ENCODE results near the gene NTM.

The NTM gene

GRCh38 chr11:131373756-131374155 lies 3.3 kb downstream of the NTM start:
- no peak for DNase-seq

GRCh38 chr11:131375421-131375820 lies 5.0 kb downstream of the NTM start:
- DNase-seq: no peak

GRCh38 chr11:131375915-131376314 lies 5.5 kb downstream of the NTM start:
- no peak for DNase-seq

- DNase-seq: no peak
Measured at GRCh38 chr11:131378931-131379330, 8.5 kb downstream of the NTM start.

GRCh38 chr11:131385763-131386390 lies 15.5 kb downstream of the NTM start:
- DNase-seq: no peak

- DNase-seq: no peak
Measured at GRCh38 chr11:131386408-131386807, 16.0 kb downstream of the NTM start.

GRCh38 chr11:131388030-131388429 lies 17.6 kb downstream of the NTM start:
- DNase-seq: no peak

GRCh38 chr11:131389582-131389981 lies 19.2 kb downstream of the NTM start:
- DNase-seq: no peak

GRCh38 chr11:131391176-131391575 lies 20.8 kb downstream of the NTM start:
- DNase-seq: no peak

GRCh38 chr11:131392528-131393255 lies 22.3 kb downstream of the NTM start:
- DNase-seq: no peak

- no peak for DNase-seq
Measured at GRCh38 chr11:131393691-131394090, 23.3 kb downstream of the NTM start.

- no peak for DNase-seq
Measured at GRCh38 chr11:131397675-131398074, 27.3 kb downstream of the NTM start.

GRCh38 chr11:131402040-131402439 lies 31.6 kb downstream of the NTM start:
- no peak for DNase-seq

- no peak for DNase-seq
Measured at GRCh38 chr11:131404010-131404409, 33.6 kb downstream of the NTM start.

- peak in 1 of 2 experiments; percentile 14 for DNase-seq
Measured at GRCh38 chr11:131408025-131408640, 37.7 kb downstream of the NTM start.

GRCh38 chr11:131409345-131409744 lies 38.9 kb downstream of the NTM start:
- DNase-seq: no peak

- no peak for DNase-seq
Measured at GRCh38 chr11:131411636-131412035, 41.2 kb downstream of the NTM start.

GRCh38 chr11:131412061-131412460 lies 41.6 kb downstream of the NTM start:
- DNase-seq: no peak

- no peak for DNase-seq
Measured at GRCh38 chr11:131413217-131413616, 42.8 kb downstream of the NTM start.

GRCh38 chr11:131418189-131418588 lies 47.8 kb downstream of the NTM start:
- no peak for DNase-seq

- DNase-seq: no peak
Measured at GRCh38 chr11:131421066-131421855, 50.8 kb downstream of the NTM start.

- DNase-seq: no peak
Measured at GRCh38 chr11:131422029-131422428, 51.6 kb downstream of the NTM start.

GRCh38 chr11:131422496-131422895 lies 52.1 kb downstream of the NTM start:
- no peak for DNase-seq

All from activated T-cell treated with anti-CD3 and anti-CD28 coated beads, Interleukin-2, amount 50 U/mL, for 48 hours (primary cell).